ENCODE results near the gene CA7. TPM values are rescaled to one million over a fixed set of nuclear protein-coding genes. Genes with fewer than 3 reads are reported as not detected.
A peak's percentile ranks its signal among the peaks of the same experiment; 100 is the strongest.
"Not testable (repeated sequence)": the region's sequence is repeated elsewhere in the genome, so short reads cannot be mapped to it uniquely, and the experiment has no call there.

Gene CA7
- total RNA-seq, 1 experiment from 2014 or later = not detected

- no peaks in the 10 kb centered on the region for H3K27me3 ChIP-seq (ENCODE audit: low read length)
These were observed 47.1 kb downstream of the CA7 start for GRCh38 chr16:66891360-66891759.

GRCh38 chr16:66891797-66892196 is 47.6 kb downstream of the CA7 start:
- no peak overlapping the region for H3K4me2 ChIP-seq (ENCODE audit: low read depth, low read length, poor library complexity, severe bottlenecking)
- peaks cover under 1% of the 10 kb centered on the region; the same call in 1 of the 2 replicates for H3K79me2 ChIP-seq (ENCODE audit: low read length)
- no peaks in the 10 kb centered on the region for H3K27me3 ChIP-seq (ENCODE audit: low read length)
- H3K4me1 ChIP-seq (ENCODE audit: low read length) = no peaks in the 10 kb centered on the region
- H3K27ac ChIP-seq (ENCODE audit: low read length) = no peak overlapping the region
- no peak overlapping the region for H2AFZ ChIP-seq (ENCODE audit: low read length)
- peaks cover 7% of the 10 kb centered on the region; the same call in 1 of the 2 replicates for H4K20me1 ChIP-seq (ENCODE audit: insufficient read depth, low read depth, low read length)
- DNase-seq = no peak
- no peaks in the 10 kb centered on the region for H3K9me3 ChIP-seq (ENCODE audit: low read length)
- no peaks in the 10 kb centered on the region; the same call in 1 of the 2 replicates for H3K36me3 ChIP-seq (ENCODE audit: insufficient read depth, low read length)
- H3K9ac ChIP-seq (ENCODE audit: low read length) = no peak overlapping the region
- H3K9me2 ChIP-seq (replicated peaks; ENCODE audit: insufficient read depth, low read length) = no peaks in the 10 kb centered on the region
- no peak overlapping the region for H3K4me3 ChIP-seq (ENCODE audit: low read length)

More at GRCh38 chr16:66891360-66891759, 47.1 kb downstream of the CA7 start:
- Histone ChIP-seq H3K4me1 (ENCODE audit: low read length) (no peaks in the 10 kb centered on the region), H3K36me3 (ENCODE audit: insufficient read depth, low read length) (no peaks in the 10 kb centered on the region; the same call in 1 of the 2 replicates), H3K4me2 (ENCODE audit: low read depth, low read length, poor library complexity, severe bottlenecking) (no peak overlapping the region), H3K9me3 (ENCODE audit: low read length) (no peaks in the 10 kb centered on the region), H3K9ac (ENCODE audit: low read length) (no peak overlapping the region), H2AFZ (ENCODE audit: low read length) (no peak overlapping the region), H4K20me1 (ENCODE audit: insufficient read depth, low read depth, low read length) (peaks cover 7% of the 10 kb centered on the region; the same call in 1 of the 2 replicates), H3K27ac (ENCODE audit: low read length) (no peak overlapping the region), H3K79me2 (ENCODE audit: low read length) (peaks cover 4% of the 10 kb centered on the region; the same call in 1 of the 2 replicates), H3K4me3 (ENCODE audit: low read length) (no peak overlapping the region), H3K9me2 (replicated peaks; ENCODE audit: insufficient read depth, low read length) (no peaks in the 10 kb centered on the region)
- no peak for DNase-seq

GRCh38 chr16:66894055-66894454 is 49.8 kb downstream of the CA7 start:
- Histone ChIP-seq H2AFZ (ENCODE audit: low read length) (no peak overlapping the region), H3K9ac (ENCODE audit: low read length) (no peak overlapping the region), H3K27ac (ENCODE audit: low read length) (no peak overlapping the region), H3K9me3 (ENCODE audit: low read length) (no peaks in the 10 kb centered on the region), H3K4me2 (ENCODE audit: low read depth, low read length, poor library complexity, severe bottlenecking) (no peak overlapping the region), H3K27me3 (ENCODE audit: low read length) (no peaks in the 10 kb centered on the region), H4K20me1 (ENCODE audit: insufficient read depth, low read depth, low read length) (peaks cover 7% of the 10 kb centered on the region; the same call in 1 of the 2 replicates), H3K36me3 (ENCODE audit: insufficient read depth, low read length) (no peaks in the 10 kb centered on the region), H3K79me2 (ENCODE audit: low read length) (no peaks in the 10 kb centered on the region), H3K4me1 (ENCODE audit: low read length) (no peaks in the 10 kb centered on the region), H3K9me2 (replicated peaks; ENCODE audit: insufficient read depth, low read length) (no peaks in the 10 kb centered on the region), H3K4me3 (ENCODE audit: low read length) (no peak overlapping the region)
- DNase-seq = no peak

- Histone ChIP-seq H3K27me3 (ENCODE audit: low read length) (no peaks in the 10 kb centered on the region), H3K36me3 (ENCODE audit: insufficient read depth, low read length) (no peaks in the 10 kb centered on the region), H4K20me1 (ENCODE audit: insufficient read depth, low read depth, low read length) (peaks cover 7% of the 10 kb centered on the region; the same call in 1 of the 2 replicates), H3K9me2 (replicated peaks; ENCODE audit: insufficient read depth, low read length) (no peaks in the 10 kb centered on the region), H3K9me3 (ENCODE audit: low read length) (no peaks in the 10 kb centered on the region), H3K79me2 (ENCODE audit: low read length) (no peaks in the 10 kb centered on the region), H3K4me1 (ENCODE audit: low read length) (no peaks in the 10 kb centered on the region), H3K4me2 (ENCODE audit: low read depth, low read length, poor library complexity, severe bottlenecking) (no peak overlapping the region), H3K9ac (ENCODE audit: low read length) (no peak overlapping the region), H3K27ac (ENCODE audit: low read length) (no peak overlapping the region), H2AFZ (ENCODE audit: low read length) (no peak overlapping the region), H3K4me3 (ENCODE audit: low read length) (no peak overlapping the region)
- peak; percentile 86 for DNase-seq
These were observed 50.9 kb downstream of the CA7 start for GRCh38 chr16:66894948-66895688.

GRCh38 chr16:66895689-66895979 is 51.4 kb downstream of the CA7 start:
- H3K9me2 ChIP-seq (replicated peaks; ENCODE audit: insufficient read depth, low read length) = no peaks in the 10 kb centered on the region
- no peak overlapping the region for H3K4me2 ChIP-seq (ENCODE audit: low read depth, low read length, poor library complexity, severe bottlenecking)
- no peaks in the 10 kb centered on the region for H3K36me3 ChIP-seq (ENCODE audit: insufficient read depth, low read length)
- peaks cover 7% of the 10 kb centered on the region; the same call in 1 of the 2 replicates for H4K20me1 ChIP-seq (ENCODE audit: insufficient read depth, low read depth, low read length)
- no peak overlapping the region for H2AFZ ChIP-seq (ENCODE audit: low read length)
- H3K9me3 ChIP-seq (ENCODE audit: low read length) = no peaks in the 10 kb centered on the region
- no peak overlapping the region for H3K4me3 ChIP-seq (ENCODE audit: low read length)
- DNase-seq = no peak
- no peaks in the 10 kb centered on the region for H3K4me1 ChIP-seq (ENCODE audit: low read length)
- H3K27me3 ChIP-seq (ENCODE audit: low read length) = no peaks in the 10 kb centered on the region
- no peaks in the 10 kb centered on the region for H3K79me2 ChIP-seq (ENCODE audit: low read length)
- H3K27ac ChIP-seq (ENCODE audit: low read length) = no peak overlapping the region
- no peak overlapping the region for H3K9ac ChIP-seq (ENCODE audit: low read length)

- DNase-seq = no peak
- Histone ChIP-seq H3K27me3 (ENCODE audit: low read length) (no peaks in the 10 kb centered on the region), H3K9ac (ENCODE audit: low read length) (no peak overlapping the region), H2AFZ (ENCODE audit: low read length) (no peak overlapping the region), H3K4me2 (ENCODE audit: low read depth, low read length, poor library complexity, severe bottlenecking) (no peak overlapping the region), H3K4me3 (ENCODE audit: low read length) (no peak overlapping the region), H3K27ac (ENCODE audit: low read length) (no peak overlapping the region), H4K20me1 (ENCODE audit: insufficient read depth, low read depth, low read length) (peaks cover 7% of the 10 kb centered on the region; the same call in 1 of the 2 replicates), H3K36me3 (ENCODE audit: insufficient read depth, low read length) (no peaks in the 10 kb centered on the region), H3K4me1 (ENCODE audit: low read length) (no peaks in the 10 kb centered on the region), H3K79me2 (ENCODE audit: low read length) (no peaks in the 10 kb centered on the region), H3K9me3 (ENCODE audit: low read length) (no peaks in the 10 kb centered on the region), H3K9me2 (replicated peaks; ENCODE audit: insufficient read depth, low read length) (no peaks in the 10 kb centered on the region)
These were observed 51.8 kb downstream of the CA7 start for GRCh38 chr16:66895999-66896398.

- H3K36me3 ChIP-seq (ENCODE audit: insufficient read depth, low read length); H3K9me3 ChIP-seq (ENCODE audit: low read length); H3K4me3 ChIP-seq (ENCODE audit: low read length); H2AFZ ChIP-seq (ENCODE audit: low read length); H3K79me2 ChIP-seq (ENCODE audit: low read length); H3K27me3 ChIP-seq (ENCODE audit: low read length); H3K4me2 ChIP-seq (ENCODE audit: low read depth, low read length, poor library complexity, severe bottlenecking); H3K4me1 ChIP-seq (ENCODE audit: low read length); H4K20me1 ChIP-seq (ENCODE audit: insufficient read depth, low read depth, low read length); H3K27ac ChIP-seq (ENCODE audit: low read length); H3K9ac ChIP-seq (ENCODE audit: low read length); H3K9me2 ChIP-seq (replicated peaks; ENCODE audit: insufficient read depth, low read length); DNase-seq: not testable (repeated sequence)
These were observed 52.5 kb downstream of the CA7 start for GRCh38 chr16:66896682-66897081.

GRCh38 chr16:66898207-66898606 is 54.0 kb downstream of the CA7 start:
- Histone ChIP-seq H3K36me3 (ENCODE audit: insufficient read depth, low read length) (no peaks in the 10 kb centered on the region), H3K9me3 (ENCODE audit: low read length) (no peaks in the 10 kb centered on the region), H3K79me2 (ENCODE audit: low read length) (no peaks in the 10 kb centered on the region), H3K27ac (ENCODE audit: low read length) (no peak overlapping the region), H3K27me3 (ENCODE audit: low read length) (no peaks in the 10 kb centered on the region), H3K9me2 (replicated peaks; ENCODE audit: insufficient read depth, low read length) (no peaks in the 10 kb centered on the region), H3K9ac (ENCODE audit: low read length) (no peak overlapping the region), H3K4me3 (ENCODE audit: low read length) (no peak overlapping the region), H4K20me1 (ENCODE audit: insufficient read depth, low read depth, low read length) (peaks cover 7% of the 10 kb centered on the region; the same call in 1 of the 2 replicates), H3K4me2 (ENCODE audit: low read depth, low read length, poor library complexity, severe bottlenecking) (no peak overlapping the region), H2AFZ (ENCODE audit: low read length) (no peak overlapping the region), H3K4me1 (ENCODE audit: low read length) (peaks cover 5% of the 10 kb centered on the region)
- DNase-seq = no peak
